Mononuclear cell (primary cell): ENCODE measurements around the gene F7. TPM values are rescaled to one million over a fixed set of nuclear protein-coding genes. Genes with fewer than 3 reads are reported as not detected.

Experiments used
- H3K27me3 ChIP-seq: 2 replicates; pipeline ENCODE4 v1.6.0; 2011; ENCODE audit warnings: low read length, control low read depth; ENCODE audit not compliant: insufficient read depth
- H3K4me1 ChIP-seq: 2 replicates; pipeline ENCODE4 v1.5.1; 2011; ENCODE audit warnings: mild to moderate bottlenecking, low read length, control low read depth; ENCODE audit not compliant: insufficient read depth
- H3K4me3 ChIP-seq: 2 replicates; pipeline ENCODE4 v1.5.1; 2011; ENCODE audit warnings: mild to moderate bottlenecking, low read length, moderate library complexity
- H3K9me3 ChIP-seq: 2 replicates; pipeline ENCODE4 v1.5.1; 2011; ENCODE audit warnings: low read depth, mild to moderate bottlenecking, control low read depth, low read length
- total RNA-seq: library from RNA; depleted of rRNA; stranded (reverse); fragments of >200 nt; gene quantifications from one replicate; pipeline ENCODE4 v1.2.3, GENCODE V29; 2012

F7 gene
- total RNA-seq, 1 donor = 0.52 TPM

- H3K4me3 ChIP-seq = no peak overlapping the region
These were observed 8.3 kb downstream of the F7 start for GRCh38 chr13:113113846-113114271.

GRCh38 chr13:113114511-113115362 lies 9.1 kb downstream of the F7 start:
- no peaks in the 10 kb centered on the region for H3K4me1 ChIP-seq
- H3K27me3 ChIP-seq = peaks cover 8% of the 10 kb centered on the region
- no peaks in the 10 kb centered on the region for H3K9me3 ChIP-seq
- no peak overlapping the region for H3K4me3 ChIP-seq

More at GRCh38 chr13:113113846-113114271, 8.3 kb downstream of the F7 start:
- no peaks in the 10 kb centered on the region for H3K4me1 ChIP-seq
- H3K9me3 ChIP-seq = no peaks in the 10 kb centered on the region
- peaks cover 13% of the 10 kb centered on the region for H3K27me3 ChIP-seq

- H3K4me1 ChIP-seq = no peaks in the 10 kb centered on the region
- peaks cover 4% of the 10 kb centered on the region for H3K27me3 ChIP-seq
- no peaks in the 10 kb centered on the region for H3K9me3 ChIP-seq
- H3K4me3 ChIP-seq = no peak overlapping the region
These were observed 10.0 kb downstream of the F7 start for GRCh38 chr13:113115363-113116205.

- no peaks in the 10 kb centered on the region for H3K27me3 ChIP-seq
- H3K4me3 ChIP-seq = no peak overlapping the region
- no peaks in the 10 kb centered on the region for H3K9me3 ChIP-seq
- H3K4me1 ChIP-seq = no peaks in the 10 kb centered on the region
These were observed 10.7 kb downstream of the F7 start for GRCh38 chr13:113116206-113116800.

- H3K4me3 ChIP-seq = no peak overlapping the region
- no peaks in the 10 kb centered on the region for H3K4me1 ChIP-seq
These were observed 11.3 kb downstream of the F7 start for GRCh38 chr13:113116871-113117271.

GRCh38 chr13:113117335-113117872 lies 11.8 kb downstream of the F7 start:
- no peaks in the 10 kb centered on the region for H3K9me3 ChIP-seq
- H3K27me3 ChIP-seq = no peaks in the 10 kb centered on the region
- no peaks in the 10 kb centered on the region for H3K4me1 ChIP-seq
- no peak overlapping the region for H3K4me3 ChIP-seq

More at GRCh38 chr13:113116871-113117271, 11.3 kb downstream of the F7 start:
- Histone ChIP-seq H3K9me3 (no peaks in the 10 kb centered on the region), H3K27me3 (no peaks in the 10 kb centered on the region)

GRCh38 chr13:113117911-113118260 lies 12.3 kb downstream of the F7 start:
- H3K4me3 ChIP-seq = no peak overlapping the region
- H3K27me3 ChIP-seq = no peaks in the 10 kb centered on the region
- no peaks in the 10 kb centered on the region for H3K9me3 ChIP-seq
- no peaks in the 10 kb centered on the region for H3K4me1 ChIP-seq

- H3K9me3 ChIP-seq = no peaks in the 10 kb centered on the region
- no peaks in the 10 kb centered on the region for H3K4me1 ChIP-seq
- H3K4me3 ChIP-seq = no peak overlapping the region
- H3K27me3 ChIP-seq = no peaks in the 10 kb centered on the region
These were observed 12.8 kb downstream of the F7 start for GRCh38 chr13:113118261-113119021.

- Histone ChIP-seq H3K4me1 (no peaks in the 10 kb centered on the region), H3K27me3 (no peaks in the 10 kb centered on the region), H3K4me3 (no peak overlapping the region), H3K9me3 (no peaks in the 10 kb centered on the region)
These were observed 13.7 kb downstream of the F7 start for GRCh38 chr13:113119166-113119821.

- Histone ChIP-seq H3K4me3 (no peak overlapping the region), H3K4me1 (no peaks in the 10 kb centered on the region), H3K27me3 (no peaks in the 10 kb centered on the region), H3K9me3 (no peaks in the 10 kb centered on the region)
These were observed 14.2 kb downstream of the F7 start for GRCh38 chr13:113119822-113120189.

- no peaks in the 10 kb centered on the region for H3K27me3 ChIP-seq
- no peak overlapping the region for H3K4me3 ChIP-seq
These were observed 14.9 kb downstream of the F7 start for GRCh38 chr13:113120300-113121182.

GRCh38 chr13:113121183-113121927 lies 15.8 kb downstream of the F7 start:
- H3K4me3 ChIP-seq = no peak overlapping the region
- H3K27me3 ChIP-seq = no peaks in the 10 kb centered on the region
- no peaks in the 10 kb centered on the region for H3K4me1 ChIP-seq
- no peaks in the 10 kb centered on the region for H3K9me3 ChIP-seq

More at GRCh38 chr13:113120300-113121182, 14.9 kb downstream of the F7 start:
- H3K4me1 ChIP-seq = no peaks in the 10 kb centered on the region
- H3K9me3 ChIP-seq = no peaks in the 10 kb centered on the region
